GM12891 (cell line): Measurements from ENCODE around the gene NT5C1A.

Experiments used
- DNase-seq: peaks from one replicate; pipeline ENCODE4 v3.0.0; 2011; ENCODE audit warnings: low spot score; ENCODE audit not compliant: insufficient read length
- FAIRE-seq: peaks from 2 replicates; lab custom pipeline; 2011; peaks lifted over from hg19 to GRCh38; lab: Jason Lieb, UNC
- PAX5 ChIP-seq: IDR thresholded peaks from 2 replicates; pipeline ENCODE4 v1.6.1; 2011; ENCODE audit warnings: low read length, moderate library complexity, mild to moderate bottlenecking; ENCODE audit not compliant: insufficient read depth, severe bottlenecking
- POLR2A ChIP-seq: IDR thresholded peaks from 2 replicates; pipeline ENCODE4 v1.6.1; 2011; ENCODE audit warnings: low read depth, low read length, control low read depth
- POLR2AphosphoS5 ChIP-seq: IDR thresholded peaks from 2 replicates; pipeline ENCODE4 v1.6.1; 2011; ENCODE audit warnings: low read depth, low read length, control low read depth
- POU2F2 ChIP-seq: IDR thresholded peaks from 2 replicates; pipeline ENCODE4 v1.6.1; 2011; ENCODE audit warnings: low read depth, mild to moderate bottlenecking, control low read depth, low read length, moderate library complexity
- SPI1 ChIP-seq: IDR thresholded peaks from 2 replicates; pipeline ENCODE4 v1.6.1; 2011; ENCODE audit warnings: low read depth, low read length, control low read depth
- TAF1 ChIP-seq: IDR thresholded peaks from 2 replicates; pipeline ENCODE4 v1.6.1; 2011; ENCODE audit warnings: low read depth, low read length, control low read depth

The NT5C1A gene

GRCh38 chr1:39645411-39646043 is 26.4 kb downstream of the NT5C1A start:
- no peak for FAIRE-seq
- no peak for DNase-seq
- TF ChIP-seq SPI1 = no peak
- TF ChIP-seq POLR2AphosphoS5 = no peak
- TF ChIP-seq PAX5 = no peak
- no peak for TF ChIP-seq TAF1
- TF ChIP-seq POU2F2 = no peak
- no peak for TF ChIP-seq POLR2A

DNA sequence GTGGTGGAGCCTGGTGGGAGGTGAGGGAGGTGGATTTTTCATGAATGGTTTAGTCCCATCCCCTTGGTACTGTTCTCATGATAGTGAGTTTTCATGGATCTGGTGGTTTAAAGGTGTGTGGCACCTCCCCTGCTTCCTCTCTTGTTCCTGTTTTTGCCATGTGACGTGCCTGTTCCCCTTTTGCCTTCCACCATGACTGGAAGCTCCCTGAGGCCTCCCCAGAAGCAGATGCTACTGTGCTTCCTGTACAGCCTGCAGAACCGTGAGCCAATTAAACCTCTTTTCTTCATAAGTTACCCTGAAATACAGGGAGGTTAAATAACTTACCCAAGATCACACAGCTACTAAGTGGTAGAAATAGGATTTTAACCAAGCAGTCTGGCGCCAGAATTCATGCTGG is 28.2 kb downstream of the NT5C1A start:
- DNase-seq (no peak), FAIRE-seq (no peak)
- TF ChIP-seq SPI1 (no peak), PAX5 (no peak), POLR2AphosphoS5 (no peak)

GRCh38 chr1:39642796-39643195 is 29.1 kb downstream of the NT5C1A start:
- no peak for TF ChIP-seq SPI1
- no peak for TF ChIP-seq PAX5
- no peak for TF ChIP-seq POLR2A
- TF ChIP-seq TAF1 = no peak
- no peak for TF ChIP-seq POU2F2
- no peak for TF ChIP-seq POLR2AphosphoS5
- no peak for FAIRE-seq
- no peak for DNase-seq

GRCh38 chr1:39640861-39641260 is 31.0 kb downstream of the NT5C1A start:
- FAIRE-seq = no peak
- no peak for DNase-seq
- no peak for TF ChIP-seq POLR2AphosphoS5
- no peak for TF ChIP-seq TAF1
- no peak for TF ChIP-seq SPI1

DNA sequence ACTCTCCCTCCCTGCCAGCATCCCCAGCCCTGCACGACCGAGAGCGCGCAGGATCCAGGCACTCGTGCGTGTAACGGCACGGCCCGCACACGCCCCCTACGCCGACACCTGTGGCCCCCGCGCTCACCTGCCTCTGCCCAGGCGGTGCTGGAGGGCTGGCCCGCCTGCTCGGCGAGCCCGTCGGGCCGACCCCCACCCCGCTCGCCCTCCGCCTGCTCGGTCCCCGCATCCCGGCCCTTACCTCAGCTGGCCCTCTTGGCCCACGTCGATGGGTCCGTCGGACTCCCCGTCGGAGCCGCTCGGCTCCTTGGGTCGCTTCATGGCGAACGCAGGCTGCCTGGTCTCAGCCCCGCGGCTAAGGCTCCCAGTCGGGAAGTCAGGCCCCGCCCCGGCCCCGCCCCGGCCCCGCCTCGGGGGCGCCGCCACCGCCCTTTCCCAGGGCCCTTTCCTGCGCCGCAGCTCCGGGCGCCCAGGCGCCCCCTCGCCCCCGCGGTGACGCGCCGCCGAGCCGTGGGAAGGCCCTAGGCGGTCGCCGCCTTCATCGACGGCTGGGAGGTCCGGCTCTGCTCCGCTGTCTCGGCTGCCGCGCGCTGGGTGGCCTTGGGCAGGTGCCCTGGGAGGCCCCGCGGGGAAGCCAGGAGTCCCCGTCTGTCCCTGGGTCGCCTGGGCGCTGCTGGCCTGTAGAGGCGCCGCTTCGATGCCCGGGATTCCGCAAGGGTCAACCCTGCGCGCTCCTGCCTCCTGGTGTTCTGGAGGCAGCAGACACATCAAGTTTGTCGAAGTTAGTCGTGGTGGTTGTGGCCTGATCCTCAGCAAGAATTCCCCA is 32.4 kb downstream of the NT5C1A start, which contains the start of gene HEYL:
HEYL (minus strand) TSS at position 339 of the 826 bp plus-strand sequence; CDS start at position 321, 18 bp downstream.
- no peak for TF ChIP-seq POLR2A
- FAIRE-seq (peak; percentile 54), DNase-seq (peak; percentile 65)

DNA sequence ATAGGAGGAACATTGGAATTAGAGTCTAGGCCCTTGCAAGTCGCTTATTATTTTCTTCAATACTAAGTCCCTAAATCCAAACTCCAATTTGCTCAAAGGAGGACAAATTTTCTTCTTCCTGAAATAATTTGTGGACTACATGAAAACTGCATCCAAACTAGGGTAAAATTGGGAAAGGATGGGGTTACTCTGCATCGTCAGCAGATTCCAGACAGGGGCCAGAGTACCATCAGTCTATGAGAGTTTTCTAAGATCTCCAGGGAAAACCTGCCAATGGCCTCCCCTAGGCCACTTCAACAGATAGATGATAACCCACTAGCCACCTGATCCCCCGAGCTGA is 33.0 kb downstream of the NT5C1A start:
- FAIRE-seq (no peak), DNase-seq (no peak)
- TF ChIP-seq POLR2A (no peak), POLR2AphosphoS5 (no peak), PAX5 (no peak), POU2F2 (no peak), TAF1 (no peak), SPI1 (no peak)

DNA sequence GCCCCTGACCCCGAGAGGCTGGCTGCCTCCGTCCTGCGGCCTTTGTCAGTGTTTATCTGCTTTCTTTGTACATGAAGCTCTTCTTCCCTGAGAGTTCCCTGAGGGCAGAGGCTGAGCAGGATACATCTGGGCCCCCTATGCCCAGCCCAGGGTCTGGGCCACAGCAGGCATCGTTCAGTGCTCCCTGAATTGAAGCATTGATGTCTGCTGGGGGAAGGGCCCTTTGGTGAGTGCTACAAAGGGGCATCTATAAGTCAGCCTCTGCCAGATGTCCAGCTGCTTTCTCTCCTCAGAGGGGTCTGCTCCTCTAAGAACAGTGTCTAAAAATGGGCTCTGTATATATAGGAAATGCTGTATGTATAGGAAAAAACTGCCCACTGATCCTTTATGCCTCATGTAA is 34.5 kb downstream of the NT5C1A start:
- no peak for FAIRE-seq
- DNase-seq = no peak
- no peak for TF ChIP-seq PAX5
- no peak for TF ChIP-seq POU2F2
- no peak for TF ChIP-seq TAF1
- no peak for TF ChIP-seq POLR2AphosphoS5
- TF ChIP-seq SPI1 = no peak
- TF ChIP-seq POLR2A = no peak

- no peak for FAIRE-seq
- TF ChIP-seq TAF1 = no peak
- no peak for TF ChIP-seq POU2F2
- TF ChIP-seq POLR2A = no peak
- TF ChIP-seq SPI1 = no peak
- no peak for TF ChIP-seq POLR2AphosphoS5
- TF ChIP-seq PAX5 = no peak
- no peak for DNase-seq
Measured at GRCh38 chr1:39635871-39636210, 36.1 kb downstream of the NT5C1A start.

- TF ChIP-seq PAX5 (no peak), POLR2A (no peak), POU2F2 (no peak), SPI1 (no peak), TAF1 (no peak), POLR2AphosphoS5 (no peak)
- no peak for DNase-seq
- no peak for FAIRE-seq
Measured at GRCh38 chr1:39635205-39635870, 36.6 kb downstream of the NT5C1A start.

GRCh38 chr1:39633422-39633821 is 38.5 kb downstream of the NT5C1A start:
- no peak for FAIRE-seq
- TF ChIP-seq POLR2AphosphoS5 (no peak), POU2F2 (no peak), TAF1 (no peak), POLR2A (no peak), PAX5 (no peak), SPI1 (no peak)
- no peak for DNase-seq
